Muscle layer of duodenum (tissue), 2 donors: ENCODE measurements around the gene ANKS1B.
"Not testable (repeated sequence)": the region's sequence is repeated elsewhere in the genome, so short reads cannot be mapped to it uniquely, and the experiment has no call there.

Experiments used
- H3K27ac ChIP-seq: one replicate; pipeline ENCODE4 v1.7.0; 2013; ENCODE audit warnings: mild to moderate bottlenecking, low read length
- H3K27me3 ChIP-seq: one replicate; pipeline ENCODE4 v1.7.0; 2013; ENCODE audit warnings: low read depth, mild to moderate bottlenecking, control low read depth, low read length
- H3K36me3 ChIP-seq, 2 donors: one replicate each; pipeline ENCODE4 v1.7.0; 2013; ENCODE audit warnings: low read length in 2 of 2, control low read depth in 1 of 2, mild to moderate bottlenecking in 1 of 2; ENCODE audit not compliant: insufficient read depth in 2 of 2, control insufficient read depth in 1 of 2
- H3K4me1 ChIP-seq, 2 donors: one replicate each; pipeline ENCODE4 v1.7.0; 2013; ENCODE audit warnings: low read length in 2 of 2, mild to moderate bottlenecking in 2 of 2, control low read depth in 1 of 2, moderate library complexity in 1 of 2; ENCODE audit not compliant: insufficient read depth in 2 of 2, control insufficient read depth in 1 of 2
- H3K4me3 ChIP-seq, 2 donors: one replicate each; pipeline ENCODE4 v1.7.0; 2013; ENCODE audit warnings: low read length in 2 of 2, low read depth in 1 of 2, mild to moderate bottlenecking in 1 of 2
- H3K9me3 ChIP-seq, 2 donors: one replicate each; pipeline ENCODE4 v1.7.0; 2013; ENCODE audit warnings: low read length in 2 of 2, control low read depth in 1 of 2, mild to moderate bottlenecking in 1 of 2; ENCODE audit not compliant: control insufficient read depth in 1 of 2
- donor health status: healthy.

Gene ANKS1B

GRCh38 chr12:98771811-98772752, 1212.7 kb downstream of the ANKS1B start:
- Histone ChIP-seq H3K4me3 (no peak overlapping the region), H3K9me3 (no peaks in the 10 kb centered on the region), H3K36me3 (peaks cover 0 to 4% of the 10 kb centered on the region in 2 donors), H3K27me3 (no peaks in the 10 kb centered on the region), H3K4me1 (no peaks in the 10 kb centered on the region), H3K27ac (no peak overlapping the region)

DNA sequence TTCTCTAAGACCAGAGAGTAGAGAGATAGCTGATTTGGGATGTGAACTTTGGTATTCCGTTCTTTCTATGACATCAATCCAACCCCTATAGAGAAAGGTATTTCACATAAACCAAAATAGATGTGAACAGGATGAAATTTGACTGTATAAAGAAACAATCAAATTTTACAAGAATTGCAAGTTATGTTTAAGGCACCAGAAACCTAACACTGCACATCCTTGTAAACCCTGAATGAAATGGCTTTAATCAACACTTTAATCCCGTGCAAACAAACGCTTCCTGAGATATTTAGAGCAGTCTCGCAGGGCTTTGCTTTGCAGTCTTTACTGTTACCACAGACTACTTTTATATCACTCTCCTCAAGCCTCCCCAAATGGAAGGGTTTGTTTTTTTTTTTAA, 1214.5 kb downstream of the ANKS1B start:
- H3K27ac ChIP-seq: no peak overlapping the region
- peaks cover 0 to 4% of the 10 kb centered on the region in 2 donors for H3K36me3 ChIP-seq
- no peaks in the 10 kb centered on the region for H3K9me3 ChIP-seq
- no peak overlapping the region for H3K4me3 ChIP-seq
- no peaks in the 10 kb centered on the region for H3K4me1 ChIP-seq
- no peaks in the 10 kb centered on the region for H3K27me3 ChIP-seq

DNA sequence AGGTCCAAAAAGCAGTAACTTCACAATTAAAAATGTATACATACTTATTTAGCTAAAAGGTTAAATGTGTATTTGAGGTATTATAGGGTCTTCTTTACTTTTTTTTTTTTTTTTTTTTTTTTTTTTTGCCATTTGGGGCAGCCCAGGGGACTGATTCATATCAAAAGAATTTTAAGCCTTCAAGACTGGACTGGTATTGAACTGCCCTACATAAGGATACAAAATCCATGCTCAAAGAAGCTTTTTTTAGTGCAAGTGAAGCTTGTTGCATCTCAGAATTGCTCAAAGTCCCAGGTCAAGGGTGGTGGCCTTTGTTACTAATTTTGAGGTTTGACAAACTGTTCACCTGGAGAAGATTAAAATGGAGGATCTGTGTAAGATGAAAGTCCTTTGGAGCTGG, 1215.7 kb downstream of the ANKS1B start:
- peaks cover 0 to 4% of the 10 kb centered on the region in 2 donors for H3K36me3 ChIP-seq
- H3K4me3 ChIP-seq: no peak overlapping the region
- no peaks in the 10 kb centered on the region for H3K9me3 ChIP-seq
- H3K27me3 ChIP-seq: no peaks in the 10 kb centered on the region
- H3K27ac ChIP-seq: no peak overlapping the region
- no peaks in the 10 kb centered on the region for H3K4me1 ChIP-seq

DNA sequence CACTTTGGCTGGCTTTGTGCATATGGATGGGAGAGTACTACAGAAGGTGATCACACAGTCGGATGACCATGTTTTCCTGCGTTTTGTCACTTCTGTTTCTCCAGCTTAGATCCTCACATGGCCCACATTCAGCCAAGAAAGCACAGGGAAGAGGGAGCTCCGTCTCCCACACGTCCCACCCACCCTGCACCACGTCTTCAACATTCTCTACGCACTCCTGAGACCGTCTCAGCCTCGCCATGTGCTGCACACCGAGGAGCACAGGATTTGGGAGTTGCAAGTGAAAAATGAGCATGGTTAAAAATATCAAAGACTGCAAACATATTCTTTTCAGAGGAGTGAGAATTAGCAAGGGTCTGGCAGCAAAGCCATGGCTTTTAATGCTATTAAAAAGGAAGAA, 1217.5 kb downstream of the ANKS1B start:
- Histone ChIP-seq H3K4me1 (no peaks in the 10 kb centered on the region), H3K27me3 (no peaks in the 10 kb centered on the region), H3K27ac (no peak overlapping the region), H3K4me3 (no peak overlapping the region), H3K9me3 (no peaks in the 10 kb centered on the region), H3K36me3 (no peaks in the 10 kb centered on the region)

- Histone ChIP-seq H3K27me3 (no peaks in the 10 kb centered on the region), H3K4me1 (no peaks in the 10 kb centered on the region), H3K4me3 (no peak overlapping the region), H3K9me3 (no peaks in the 10 kb centered on the region), H3K27ac (no peak overlapping the region), H3K36me3 (peaks cover 0 to 6% of the 10 kb centered on the region in 2 donors)
Measured at GRCh38 chr12:98763656-98764055, 1221.1 kb downstream of the ANKS1B start.

- Histone ChIP-seq H3K27me3 (no peaks in the 10 kb centered on the region), H3K9me3 (no peaks in the 10 kb centered on the region), H3K4me3 (no peak overlapping the region), H3K27ac (no peak overlapping the region), H3K36me3 (peaks cover 0 to 6% of the 10 kb centered on the region in 2 donors), H3K4me1 (no peaks in the 10 kb centered on the region)
Measured at GRCh38 chr12:98758331-98758730, 1226.4 kb downstream of the ANKS1B start.

- H3K4me1 ChIP-seq: no peaks in the 10 kb centered on the region
- peaks cover 0 to 6% of the 10 kb centered on the region in 2 donors for H3K36me3 ChIP-seq
- no peaks in the 10 kb centered on the region for H3K27me3 ChIP-seq
- H3K9me3 ChIP-seq: no peaks in the 10 kb centered on the region
- H3K27ac ChIP-seq: no peak overlapping the region
- H3K4me3 ChIP-seq: no peak overlapping the region
Measured at GRCh38 chr12:98757455-98757854, 1227.3 kb downstream of the ANKS1B start.

GRCh38 chr12:98755855-98756254, 1228.9 kb downstream of the ANKS1B start:
- H3K27me3 ChIP-seq, H3K36me3 ChIP-seq, H3K4me1 ChIP-seq, H3K4me3 ChIP-seq, H3K27ac ChIP-seq, H3K9me3 ChIP-seq: not testable (repeated sequence)

GRCh38 chr12:98754095-98754494, 1230.6 kb downstream of the ANKS1B start:
- no peak overlapping the region for H3K4me3 ChIP-seq
- no peaks in the 10 kb centered on the region for H3K4me1 ChIP-seq
- no peaks in the 10 kb centered on the region for H3K9me3 ChIP-seq
- no peaks in the 10 kb centered on the region for H3K27me3 ChIP-seq
- H3K27ac ChIP-seq: no peak overlapping the region
- H3K36me3 ChIP-seq: peaks cover 0 to 10% of the 10 kb centered on the region in 2 donors

DNA sequence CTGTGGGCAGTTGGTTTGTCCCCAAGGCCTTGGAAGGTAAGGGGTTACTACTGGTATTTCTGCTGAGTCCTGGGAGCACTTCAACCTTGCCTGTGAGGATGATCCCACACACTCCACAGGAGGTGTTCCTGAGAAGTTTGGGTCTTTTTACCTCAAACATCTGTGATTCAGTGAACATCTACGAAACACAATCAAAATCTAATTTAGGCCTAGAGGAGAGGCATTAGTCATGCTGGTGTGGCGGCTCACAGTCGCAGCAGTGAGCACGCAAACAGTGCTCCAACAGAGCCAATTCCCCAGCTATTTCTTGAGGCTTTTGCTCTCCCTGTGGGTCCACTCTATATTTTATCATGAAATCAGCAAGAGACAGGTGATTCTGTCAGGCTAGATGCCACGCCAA, 1232.0 kb downstream of the ANKS1B start:
- H3K4me1 ChIP-seq: no peaks in the 10 kb centered on the region
- H3K27me3 ChIP-seq: no peaks in the 10 kb centered on the region
- no peaks in the 10 kb centered on the region for H3K9me3 ChIP-seq
- no peak overlapping the region for H3K27ac ChIP-seq
- peaks cover 0 to 10% of the 10 kb centered on the region in 2 donors for H3K36me3 ChIP-seq
- no peak overlapping the region for H3K4me3 ChIP-seq

DNA sequence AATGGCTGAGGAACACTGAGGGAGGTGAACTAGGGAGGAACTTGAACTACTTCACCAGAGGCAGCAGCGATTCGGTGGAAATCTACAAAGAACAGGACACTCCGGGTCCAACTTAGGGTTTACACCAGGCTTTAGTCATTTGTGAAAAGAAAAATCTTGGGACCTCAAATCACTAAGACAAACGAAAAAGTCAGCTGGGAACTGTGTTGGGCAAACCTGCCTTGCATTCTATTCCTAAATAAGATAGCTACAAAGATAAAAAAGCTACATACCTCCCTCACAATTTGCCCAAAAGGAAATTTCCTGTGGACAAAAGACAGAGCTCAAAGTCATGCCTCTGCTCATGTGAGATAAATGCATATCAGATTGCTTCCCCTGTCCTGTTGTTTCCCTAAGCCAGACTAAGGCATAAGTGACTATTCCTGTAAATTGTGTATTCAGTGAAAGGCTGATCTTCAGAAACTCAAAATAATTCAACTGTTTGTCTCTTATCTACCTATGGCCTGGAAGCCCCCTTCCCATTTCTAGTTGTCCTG, 1233.1 kb downstream of the ANKS1B start:
- no peak overlapping the region for H3K4me3 ChIP-seq
- H3K9me3 ChIP-seq: no peaks in the 10 kb centered on the region
- peaks cover 0 to 10% of the 10 kb centered on the region in 2 donors for H3K36me3 ChIP-seq
- no peaks in the 10 kb centered on the region for H3K27me3 ChIP-seq
- H3K27ac ChIP-seq: no peak overlapping the region
- H3K4me1 ChIP-seq: no peaks in the 10 kb centered on the region
